Bronchial epithelial cell (primary cell): ENCODE data around the gene PGAM1. TPM values are rescaled to one million over a fixed set of nuclear protein-coding genes. Genes with fewer than 3 reads are reported as not detected.
A peak's percentile ranks its signal among the peaks of the same experiment; 100 is the strongest.

Experiments
- DNase-seq: peaks from one replicate; pipeline ENCODE4 v3.0.0-alpha.2; 2010; ENCODE audit warnings: low read depth
- FAIRE-seq: peaks from 2 replicates; lab custom pipeline; 2011; peaks lifted over from hg19 to GRCh38; lab: Jason Lieb, UNC
- H3K27me3 ChIP-seq: 2 replicates; pipeline ENCODE4 v1.5.1; 2011; ENCODE audit warnings: low read length; ENCODE audit not compliant: control insufficient read depth, insufficient read depth
- H3K36me3 ChIP-seq: 2 replicates; pipeline ENCODE4 v1.5.1; 2011; ENCODE audit warnings: low read length; ENCODE audit not compliant: control insufficient read depth, insufficient read depth
- H3K4me3 ChIP-seq: 2 replicates; pipeline ENCODE4 v1.5.1; 2011; ENCODE audit warnings: mild to moderate bottlenecking, low read depth, low read length, control low read depth
- total RNA-seq: library from RNA; depleted of rRNA; stranded (reverse); fragments of >200 nt; gene quantifications from 2 replicates; pipeline ENCODE4 v1.2.1, GENCODE V29; 2014
- TF ChIP-seq, protein P1 (sequence below): IDR thresholded peaks from 2 replicates; pipeline ENCODE4 v1.5.1; 2011; ENCODE audit warnings: mild to moderate bottlenecking, moderate library complexity, low read length, control low read depth, inconsistent platforms; ENCODE audit not compliant: insufficient read depth, severe bottlenecking

The PGAM1 gene
- total RNA-seq, 1 donor from 2014 or later, result 404 TPM

DNA sequence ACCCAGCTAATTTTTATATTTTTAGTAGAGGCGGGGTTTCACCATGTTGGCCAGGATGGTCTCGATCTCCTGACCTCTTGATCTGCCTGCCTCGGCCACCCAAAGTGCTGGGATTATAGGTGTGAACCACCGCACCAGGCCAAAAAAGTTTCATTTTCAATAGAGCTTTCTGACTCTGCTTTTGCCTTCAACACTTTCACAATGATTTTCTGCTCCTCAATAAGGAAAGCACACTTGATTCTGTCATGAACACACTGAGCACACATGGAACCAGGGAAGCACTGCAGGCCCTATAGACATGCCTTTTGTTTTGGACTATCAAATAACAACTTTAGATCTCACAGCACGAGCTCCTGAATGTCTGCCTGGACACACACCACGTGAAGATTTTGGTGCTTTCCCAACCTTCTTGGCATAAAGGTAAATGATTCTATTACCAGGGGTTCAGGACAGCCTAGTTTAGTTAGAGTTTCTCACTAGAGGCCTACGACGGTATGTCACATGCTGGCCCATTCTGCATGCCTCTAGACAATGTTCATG lies 32.9 kb upstream of the PGAM1 start:
- no peak for FAIRE-seq
- Histone ChIP-seq H3K4me3 (no peak overlapping the region), H3K27me3 (no peaks in the 10 kb centered on the region), H3K36me3 (peaks cover 34% of the 10 kb centered on the region)
- TF ChIP-seq, protein P1, sequence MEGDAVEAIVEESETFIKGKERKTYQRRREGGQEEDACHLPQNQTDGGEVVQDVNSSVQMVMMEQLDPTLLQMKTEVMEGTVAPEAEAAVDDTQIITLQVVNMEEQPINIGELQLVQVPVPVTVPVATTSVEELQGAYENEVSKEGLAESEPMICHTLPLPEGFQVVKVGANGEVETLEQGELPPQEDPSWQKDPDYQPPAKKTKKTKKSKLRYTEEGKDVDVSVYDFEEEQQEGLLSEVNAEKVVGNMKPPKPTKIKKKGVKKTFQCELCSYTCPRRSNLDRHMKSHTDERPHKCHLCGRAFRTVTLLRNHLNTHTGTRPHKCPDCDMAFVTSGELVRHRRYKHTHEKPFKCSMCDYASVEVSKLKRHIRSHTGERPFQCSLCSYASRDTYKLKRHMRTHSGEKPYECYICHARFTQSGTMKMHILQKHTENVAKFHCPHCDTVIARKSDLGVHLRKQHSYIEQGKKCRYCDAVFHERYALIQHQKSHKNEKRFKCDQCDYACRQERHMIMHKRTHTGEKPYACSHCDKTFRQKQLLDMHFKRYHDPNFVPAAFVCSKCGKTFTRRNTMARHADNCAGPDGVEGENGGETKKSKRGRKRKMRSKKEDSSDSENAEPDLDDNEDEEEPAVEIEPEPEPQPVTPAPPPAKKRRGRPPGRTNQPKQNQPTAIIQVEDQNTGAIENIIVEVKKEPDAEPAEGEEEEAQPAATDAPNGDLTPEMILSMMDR, result no peak
- DNase-seq, result no peak

DNA sequence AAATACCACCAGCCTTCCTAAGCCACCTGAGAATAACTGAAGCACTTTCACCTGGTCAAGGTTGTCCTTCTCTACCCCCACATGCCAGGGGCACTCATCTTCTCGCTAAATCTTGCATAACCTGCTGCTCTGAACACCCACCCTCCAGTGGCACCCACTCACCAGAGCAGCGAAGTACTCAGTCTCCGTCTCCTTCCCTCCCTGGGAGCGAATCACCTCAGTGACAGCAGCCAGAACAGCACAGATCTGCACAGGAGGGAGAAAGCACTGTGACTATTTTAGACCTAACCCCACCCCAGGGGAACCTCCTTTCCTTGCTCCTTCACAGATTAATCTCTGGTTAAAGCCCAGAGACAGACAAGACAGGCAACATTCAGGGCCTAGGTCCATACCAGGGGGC lies 29.9 kb upstream of the PGAM1 start:
- TF ChIP-seq, protein P1, result no peak
- DNase-seq, result no peak
- FAIRE-seq, result no peak
- Histone ChIP-seq H3K4me3 (no peak overlapping the region), H3K36me3 (peaks cover 17% of the 10 kb centered on the region), H3K27me3 (no peaks in the 10 kb centered on the region)

DNA sequence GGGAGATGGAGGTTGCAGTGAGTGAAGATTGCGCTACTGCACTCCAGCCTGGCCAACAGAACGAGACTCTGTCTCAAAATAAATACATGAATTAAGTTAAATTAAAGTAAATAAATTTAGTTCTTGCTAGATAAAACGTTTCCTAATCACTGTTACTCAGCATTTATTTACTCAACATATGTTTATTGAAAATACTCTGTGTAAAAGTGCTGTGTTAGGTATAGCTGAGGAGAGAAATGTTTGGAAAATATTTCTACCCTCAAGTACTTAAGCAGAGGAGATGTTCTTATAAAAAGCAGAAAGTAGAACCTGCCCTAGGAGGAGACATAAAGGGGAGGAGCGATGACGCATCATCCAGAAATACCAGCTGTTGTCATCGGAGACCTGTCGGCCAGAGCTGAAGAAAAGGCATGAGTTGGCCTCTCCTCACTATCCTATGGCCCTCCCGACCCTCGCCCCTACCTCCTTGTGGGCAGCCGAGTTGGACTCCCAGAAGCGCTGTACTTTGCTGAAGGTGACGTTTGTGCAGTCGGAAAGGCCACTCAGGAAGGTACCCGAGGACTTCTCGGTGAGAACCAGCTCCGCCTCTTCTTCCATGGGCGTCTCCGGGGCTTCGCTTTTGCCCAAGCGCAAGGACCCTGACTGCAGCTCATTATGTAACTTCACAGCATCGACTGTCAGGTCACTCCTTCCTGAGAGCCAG lies 26.0 kb upstream of the PGAM1 start:
- TF ChIP-seq, protein P1, result no peak
- Histone ChIP-seq H3K4me3 (peak overlapping the region; percentile 81), H3K27me3 (no peaks in the 10 kb centered on the region), H3K36me3 (peaks cover 10% of the 10 kb centered on the region)
- DNase-seq (peak; percentile 82), FAIRE-seq (no peak)

DNA sequence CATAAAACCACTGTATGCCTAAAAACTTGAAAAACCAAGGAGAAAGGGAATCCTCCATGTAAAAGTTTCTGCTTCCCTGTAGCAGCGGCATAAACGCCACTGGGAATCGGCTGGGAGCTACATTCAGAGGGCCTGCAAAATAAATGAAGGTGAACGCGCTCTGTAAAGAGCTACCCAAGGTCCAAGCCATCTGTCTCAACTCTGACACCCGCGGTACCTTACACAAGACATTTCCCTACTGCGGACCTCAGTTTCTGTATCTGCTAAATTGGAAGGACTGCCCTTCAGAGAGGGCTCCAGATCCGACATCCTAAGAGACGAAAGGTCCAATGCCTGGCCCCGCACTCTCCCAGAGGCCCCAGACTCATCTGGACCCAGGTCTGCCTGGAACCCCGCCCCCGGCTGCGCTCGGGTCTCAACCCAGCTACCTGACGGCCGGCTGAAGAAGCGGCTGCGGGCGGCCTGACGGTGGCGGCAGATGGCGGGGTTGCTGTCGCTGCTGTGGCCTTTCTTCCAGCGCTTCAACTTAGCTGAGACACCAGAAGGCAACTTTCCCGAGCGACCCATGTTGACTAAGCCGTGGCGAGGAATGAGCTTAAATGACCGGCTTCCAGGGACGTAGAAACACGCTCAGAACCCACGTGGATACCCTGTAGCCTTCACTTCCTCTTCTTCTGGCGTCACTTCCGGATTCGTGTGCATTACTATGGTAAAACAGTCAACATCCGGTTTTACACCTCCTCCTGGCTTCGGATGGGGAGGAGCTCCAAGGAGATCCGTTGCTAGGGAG lies 25.1 kb upstream of the PGAM1 start, which contains the start of gene RRP12:
TSS of gene RRP12 (minus strand) at position 676 of the 790 bp plus-strand sequence. CDS start at position 567, 109 bp downstream.
- peak within 1 kb of the TSS; percentile 81 for H3K4me3 ChIP-seq
- TF ChIP-seq, protein P1, result peak; percentile 40
- peak; percentile 98 for DNase-seq
- peaks cover 9% of the 10 kb centered on the region for H3K36me3 ChIP-seq
- peak; percentile 91 for FAIRE-seq
- H3K27me3 ChIP-seq, result no peaks in the 10 kb centered on the region

DNA sequence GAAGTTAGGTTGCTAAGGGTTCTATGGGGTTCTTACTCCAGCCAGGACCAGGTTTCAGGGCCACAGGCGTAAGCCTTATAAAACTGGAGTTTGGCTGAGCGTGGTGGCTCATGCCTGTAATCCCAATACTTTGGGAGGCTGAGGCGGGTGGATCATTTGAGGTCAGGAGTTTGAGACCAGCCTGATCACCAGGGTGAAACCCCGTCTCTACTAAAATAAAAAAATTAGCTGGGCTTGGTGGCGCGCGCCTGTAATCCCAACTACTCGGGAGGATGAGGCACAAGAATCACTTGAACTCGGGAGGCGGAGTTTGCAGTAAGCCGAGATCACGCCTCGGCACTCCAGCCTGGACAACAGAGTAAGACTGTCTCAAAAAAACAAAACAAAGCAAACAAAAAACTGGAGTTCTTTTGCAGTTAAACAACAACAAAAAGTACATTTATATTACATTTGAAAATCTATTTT lies 24.5 kb upstream of the PGAM1 start:
- TF ChIP-seq, protein P1, result no peak
- Histone ChIP-seq H3K36me3 (peaks cover 4% of the 10 kb centered on the region), H3K4me3 (peak overlapping the region; percentile 81), H3K27me3 (no peaks in the 10 kb centered on the region)
- DNase-seq (no peak), FAIRE-seq (no peak)
